Measurements from ENCODE around the gene LCN15. TPM values are rescaled to one million over a fixed set of nuclear protein-coding genes. Genes with fewer than 3 reads are reported as not detected.

Gene LCN15
- total and polyA plus RNA-seq, 2 of the 13 experiments (the other 11 are each of a cell fraction or from before 2014, with no cell fraction given) = 1.3 to 53.7 TPM

DNA sequence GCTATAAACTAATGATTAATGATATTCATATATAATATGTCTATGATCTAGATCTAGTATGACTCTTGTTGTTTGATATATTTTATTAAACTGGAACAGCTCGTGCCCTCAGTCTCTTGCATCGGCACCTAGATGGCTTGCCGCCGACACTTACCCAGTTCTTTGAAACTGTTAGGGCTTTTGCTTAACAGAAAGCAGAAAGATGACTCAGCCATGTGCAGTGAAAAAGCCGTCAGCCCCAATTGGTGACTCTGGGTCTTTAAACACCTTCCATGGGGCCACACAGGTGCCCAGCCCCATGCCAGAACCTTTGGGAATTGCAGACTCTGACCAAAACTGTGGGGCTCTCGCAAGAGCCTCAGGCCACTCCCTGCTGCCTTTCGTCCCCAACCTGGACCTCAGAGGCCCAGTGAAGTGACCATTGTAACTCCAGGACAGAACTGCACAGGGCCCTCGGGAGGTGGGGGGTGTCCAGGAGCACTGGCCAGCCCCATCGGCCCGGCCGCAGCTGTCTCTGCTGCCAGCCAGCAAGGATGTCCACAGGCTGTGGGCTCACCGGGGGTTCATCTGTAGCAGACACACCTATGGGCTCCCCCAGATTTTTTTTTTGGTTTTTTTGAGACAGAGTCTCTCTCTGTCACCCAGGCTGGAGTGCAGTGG lies 29.4 kb downstream of the LCN15 start:
- no peaks in the 10 kb centered on the region; the same call in 1 of the 2 replicates for H4K20me1 ChIP-seq (ENCODE audit: insufficient read depth, low read length)
- DNase-seq (ENCODE audit: low spot score) (no peak), FAIRE-seq (no peak), ATAC-seq (no peak)
- H3K27me3 ChIP-seq (ENCODE audit: control insufficient read depth in 1 of 2, insufficient read depth in 2 of 2, low read length in 2 of 2) = peaks cover 3 to 41% of the 10 kb centered on the region in 2 experiments; a peak in 4 of 5 replicates
- H3K36me3 ChIP-seq (replicated peaks in 1 of 2; ENCODE audit: control insufficient read depth in 1 of 2, insufficient read depth in 2 of 2, low read length in 2 of 2) = no peaks in the 10 kb centered on the region
- no peak overlapping the region for H3K4me3 ChIP-seq (replicated peaks in 1 of 3; ENCODE audit: insufficient read depth in 1 of 3, low read depth in 2 of 3, low read length in 3 of 3)
- intact Hi-C loops (cut with micrococcal nuclease; ENCODE audit: unreplicated experiment) (no loop called here), in situ Hi-C loops (cut with HindIII; ENCODE audit: extremely low pct_ligation_motif_present, low pct_unique_long_range_greater_than_20kb) (no loop called here)
- no TSS peak for BruUV-seq (replicated peaks)
- H3K9ac ChIP-seq (ENCODE audit: insufficient read depth, low read depth, low read length) = no peak overlapping the region
- TF ChIP-seq JDP2 (CRISPR knock-in tag; IDR thresholded peaks at IDR 0.05; ENCODE audit: borderline replicate concordance) (no peak), ZNF850 (CRISPR knock-in tag; conservative IDR thresholded peaks at IDR 0.05) (no peak), SMAD9 (CRISPR knock-in tag; IDR thresholded peaks at IDR 0.05) (no peak), MTERF4 (CRISPR knock-in tag; IDR thresholded peaks at IDR 0.05) (no peak), NCOA5 (CRISPR knock-in tag; IDR thresholded peaks at IDR 0.05) (no peak), ZNF136 (CRISPR knock-in tag; IDR thresholded peaks at IDR 0.05; ENCODE audit: low read depth) (no peak), EHMT2 (IDR thresholded peaks at IDR 0.05; ENCODE audit: borderline replicate concordance, low read depth, low read length) (no peak), REXO4 (CRISPR knock-in tag; IDR thresholded peaks at IDR 0.05; ENCODE audit: borderline replicate concordance) (no peak), PAX8 (CRISPR knock-in tag; IDR thresholded peaks at IDR 0.05; ENCODE audit: borderline replicate concordance) (no peak)
- H3K9me3 ChIP-seq (ENCODE audit: low read length) = no peaks in the 10 kb centered on the region
- ChIA-PET CTCF (ENCODE audit: low intra/inter-chr PET ratio, low total read pairs) (no interaction called here), POLR2A (no interaction called here)
- H3K27ac ChIP-seq (ENCODE audit: extremely low read length, insufficient read depth, low read length) = no peak overlapping the region
- H3K79me2 ChIP-seq (ENCODE audit: insufficient read depth, low read length) = peaks cover 2% of the 10 kb centered on the region
- 35% methylated on average over 12 of the region's 12 CpGs for WGBS (ENCODE audit: low lambda C conversion rate)
- no peak overlapping the region for H3K4me2 ChIP-seq (ENCODE audit: low read depth, low read length)
- peaks cover 12% of the 10 kb centered on the region for H3K4me1 ChIP-seq (ENCODE audit: insufficient read depth, low read length)
- H2AFZ ChIP-seq (ENCODE audit: low read length) = no peak overlapping the region
